Lung (tissue), 12 donors: ENCODE results near the gene SDK1. TPM values are rescaled to one million over a fixed set of nuclear protein-coding genes. Genes with fewer than 3 reads are reported as not detected.
A peak's percentile ranks its signal among the peaks of the same experiment; 100 is the strongest.

Experiments
- ATAC-seq: fragments of 200-7000 bp; cut with Tn5 transposase; one replicate; pipeline ENCODE4 v1.9.1; 2020; ENCODE audit warnings: moderate number of reproducible peaks; ENCODE audit not compliant: insufficient read depth, low FRiP score
- DNase-seq, 3 donors: peaks; one replicate each; pipeline ENCODE4 v3.0.0-alpha.2; 2013 to 2017
- H3K27ac ChIP-seq, 2 donors: one replicate each; pipeline ENCODE4 v1.5.1; 2013; ENCODE audit warnings: mild to moderate bottlenecking in 2 of 2, moderate library complexity in 2 of 2, control low read depth in 1 of 2, inconsistent platforms in 1 of 2, low read depth in 1 of 2, low read length in 1 of 2
- H3K27me3 ChIP-seq, 3 donors: one replicate each; pipeline ENCODE4 v1.5.1; 2013; ENCODE audit warnings: low read length in 2 of 3; ENCODE audit not compliant: control insufficient read depth in 3 of 3, insufficient read depth in 3 of 3
- H3K36me3 ChIP-seq, 4 donors: one replicate each; pipeline ENCODE4 v1.5.1; 2013; ENCODE audit warnings: low read length in 4 of 4, mild to moderate bottlenecking in 1 of 4, moderate library complexity in 1 of 4; ENCODE audit not compliant: control insufficient read depth in 4 of 4, insufficient read depth in 4 of 4
- H3K4me1 ChIP-seq, 5 donors: one replicate each; pipeline ENCODE4 v1.5.1; 2013; ENCODE audit warnings: low read length in 5 of 5, mild to moderate bottlenecking in 2 of 5, moderate library complexity in 1 of 5; ENCODE audit not compliant: control insufficient read depth in 5 of 5, insufficient read depth in 5 of 5
- H3K4me3 ChIP-seq: one replicate; pipeline ENCODE4 v1.5.1; 2013; ENCODE audit warnings: mild to moderate bottlenecking, control low read depth, moderate library complexity
- H3K9ac ChIP-seq, 2 donors: one replicate each; pipeline ENCODE4 v1.5.1; 2013; ENCODE audit warnings: low read length in 2 of 2, control low read depth in 1 of 2; ENCODE audit not compliant: insufficient read depth in 1 of 2
- H3K9me3 ChIP-seq, 4 donors: one replicate each; pipeline ENCODE4 v1.5.1; 2013; ENCODE audit warnings: low read length in 3 of 4, mild to moderate bottlenecking in 1 of 4, moderate library complexity in 1 of 4; ENCODE audit not compliant: control insufficient read depth in 4 of 4, insufficient read depth in 3 of 4
- CTCF ChIP-seq: IDR thresholded peaks from 2 replicates; pipeline ENCODE4 v1.5.1; 2012; ENCODE audit warnings: mild to moderate bottlenecking; ENCODE audit errors: control extremely low read depth, extremely low read depth
- WGBS, 2 donors: extraction: QIAGEN DNeasy Blood & Tissue Kit; methylation state at CpG; one replicate each; pipeline ENCODE4 v1.1.7; 2013; 5-methylcytosine and 5-hydroxymethylcytosine counted together
- polyA plus RNA-seq, 2 donors: library from polyadenylated mRNA; stranded (reverse); fragments of 200-250 nt; gene quantifications; one replicate each; pipeline ENCODE4 v1.2.1, GENCODE V29; 2013
- total RNA-seq, 2 donors: library from RNA; depleted of rRNA in 1 of 2; stranded (reverse); fragments of >200 nt in 1 of 2; gene quantifications; one replicate each; pipeline ENCODE4 v1.2.1, GENCODE V29; 2014 to 2021
- donor health status: control.
- donor health status: control.
- donor health status: Bipolar disorder and iron deficiency.
- donor health status: healthy.
- donor health status: DM: yes; HTN: yes; CAD: no.

SDK1 gene
- total and polyA plus RNA-seq, 4 donors: 3.7 to 30.1 (median 12.7) TPM

GRCh38 chr7:3292694-3293093, 8.4 kb upstream of the SDK1 start:
- Histone ChIP-seq H3K4me3 (no peak overlapping the region), H3K9ac (no peak overlapping the region), H3K36me3 (no peaks in the 10 kb centered on the region), H3K27ac (no peak overlapping the region), H3K4me1 (no peaks in the 10 kb centered on the region), H3K27me3 (peaks cover 0 to 3% (median 0%) of the 10 kb centered on the region in 3 donors), H3K9me3 (peaks cover 0 to 4% (median 2%) of the 10 kb centered on the region in 4 donors)
- TF ChIP-seq CTCF: no peak
- 71 to 86% methylated on average over 7 of the region's 7 CpGs for WGBS, 2 donors
- DNase-seq (no peak), ATAC-seq (no peak)

- ATAC-seq (no peak), DNase-seq (peak; percentile 23 to 52 (median 50))
- TF ChIP-seq CTCF: no peak
- Histone ChIP-seq H3K9me3 (peaks cover 0 to 4% (median 2%) of the 10 kb centered on the region in 4 donors), H3K4me1 (no peaks in the 10 kb centered on the region), H3K4me3 (no peak overlapping the region), H3K27ac (no peak overlapping the region), H3K27me3 (peaks cover 0 to 5% (median 2%) of the 10 kb centered on the region in 3 donors), H3K9ac (no peak overlapping the region), H3K36me3 (no peaks in the 10 kb centered on the region)
- WGBS, 2 donors: 57 to 72% methylated on average over 10 of the region's 10 CpGs
Measured at GRCh38 chr7:3294432-3295100, 6.5 kb upstream of the SDK1 start.

- TF ChIP-seq CTCF: no peak
- WGBS, 2 donors: 72 to 74% methylated on average over 8 of the region's 8 CpGs
- H3K4me3 ChIP-seq: no peak overlapping the region
- no peaks in the 10 kb centered on the region for H3K36me3 ChIP-seq
- no peaks in the 10 kb centered on the region for H3K9me3 ChIP-seq
- DNase-seq (no peak), ATAC-seq (no peak)
- peaks cover 0 to 13% (median 3%) of the 10 kb centered on the region in 5 donors for H3K4me1 ChIP-seq
- H3K27ac ChIP-seq: no peak overlapping the region
- peaks cover 2 to 8% (median 6%) of the 10 kb centered on the region in 3 donors for H3K27me3 ChIP-seq
- H3K9ac ChIP-seq: no peak overlapping the region
Measured at GRCh38 chr7:3297105-3297819, 3.8 kb upstream of the SDK1 start.
